Measurements from ENCODE around the gene COL4A3. TPM values are rescaled to one million over a fixed set of nuclear protein-coding genes. Genes with fewer than 3 reads are reported as not detected.

Gene COL4A3
- polyA plus RNA-seq, 1 donor (not counting 4 experiments of a cell fraction or from before 2014, with no cell fraction given): not detected

GRCh38 chr2:227292314-227292713 is 127.9 kb downstream of the COL4A3 start:
- H3K9me3 ChIP-seq (ENCODE audit: control insufficient read depth, low read depth, low read length): no peaks in the 10 kb centered on the region
- dilution Hi-C loops (cut with MboI; ENCODE audit: extremely low pct_ligation_motif_present, low sequenced_read_pairs): no loop called here
- H3K27me3 ChIP-seq (ENCODE audit: control insufficient read depth, extremely low read depth, insufficient read depth, low read length): no peaks in the 10 kb centered on the region
- H3K36me3 ChIP-seq (ENCODE audit: control insufficient read depth in 2 of 2, extremely low read depth in 1 of 2, insufficient read depth in 2 of 2, low read length in 2 of 2): no peaks in the 10 kb centered on the region
- H3K79me2 ChIP-seq (ENCODE audit: control insufficient read depth, insufficient read depth, low read length): no peaks in the 10 kb centered on the region
- no peak overlapping the region for H3K27ac ChIP-seq (ENCODE audit: control insufficient read depth, insufficient read depth, low read length)
- no peaks in the 10 kb centered on the region for H3K9me1 ChIP-seq (ENCODE audit: control insufficient read depth, extremely low read depth, insufficient read depth, low read length)
- no peak for FAIRE-seq
- H2AFZ ChIP-seq (ENCODE audit: control insufficient read depth, low read length): no peak overlapping the region
- no peak overlapping the region for H3K4me3 ChIP-seq (ENCODE audit: control insufficient read depth in 2 of 3, extremely low read depth in 1 of 3, insufficient read depth in 2 of 3, low read depth in 1 of 3, low read length in 3 of 3)
- DNase-seq (ENCODE audit: low read depth, low spot score): no peak
- H3K4me2 ChIP-seq (ENCODE audit: control insufficient read depth, extremely low read depth, insufficient read depth, low read depth, low read length): no peak overlapping the region
- H4K20me1 ChIP-seq (ENCODE audit: control insufficient read depth, extremely low read depth, insufficient read depth, low read length): no peaks in the 10 kb centered on the region
- H3K4me1 ChIP-seq (ENCODE audit: control insufficient read depth, extremely low read depth, insufficient read depth, low read length): no peaks in the 10 kb centered on the region
- TF ChIP-seq CTCF (optimal IDR thresholded peaks at IDR 0.05 in 1 of 3, IDR thresholded peaks at IDR 0.05 in 1 of 3, conservative IDR thresholded peaks at IDR 0.05 in 1 of 3; ENCODE audit: extremely low read depth in 1 of 3, insufficient read depth in 2 of 3, low read length in 3 of 3) (no peak), EZH2 (IDR thresholded peaks at IDR 0.05; ENCODE audit: low read length) (no peak)
- H3K9ac ChIP-seq (ENCODE audit: control insufficient read depth, extremely low read depth, insufficient read depth, low read length): no peak overlapping the region

- TF ChIP-seq CTCF (optimal IDR thresholded peaks at IDR 0.05 in 1 of 3, IDR thresholded peaks at IDR 0.05 in 1 of 3, conservative IDR thresholded peaks at IDR 0.05 in 1 of 3; ENCODE audit: extremely low read depth in 1 of 3, insufficient read depth in 2 of 3, low read length in 3 of 3) (no peak), EZH2 (IDR thresholded peaks at IDR 0.05; ENCODE audit: low read length) (no peak)
- Histone ChIP-seq H3K79me2 (ENCODE audit: control insufficient read depth, insufficient read depth, low read length) (no peaks in the 10 kb centered on the region), H3K9me1 (ENCODE audit: control insufficient read depth, extremely low read depth, insufficient read depth, low read length) (no peaks in the 10 kb centered on the region), H3K9ac (ENCODE audit: control insufficient read depth, extremely low read depth, insufficient read depth, low read length) (no peak overlapping the region), H3K27ac (ENCODE audit: control insufficient read depth, insufficient read depth, low read length) (no peak overlapping the region), H3K4me2 (ENCODE audit: control insufficient read depth, extremely low read depth, insufficient read depth, low read depth, low read length) (no peak overlapping the region), H3K4me1 (ENCODE audit: control insufficient read depth, extremely low read depth, insufficient read depth, low read length) (no peaks in the 10 kb centered on the region), H2AFZ (ENCODE audit: control insufficient read depth, low read length) (no peak overlapping the region), H3K27me3 (ENCODE audit: control insufficient read depth, extremely low read depth, insufficient read depth, low read length) (no peaks in the 10 kb centered on the region), H4K20me1 (ENCODE audit: control insufficient read depth, extremely low read depth, insufficient read depth, low read length) (no peaks in the 10 kb centered on the region), H3K36me3 (ENCODE audit: control insufficient read depth in 2 of 2, extremely low read depth in 1 of 2, insufficient read depth in 2 of 2, low read length in 2 of 2) (no peaks in the 10 kb centered on the region), H3K9me3 (ENCODE audit: control insufficient read depth, low read depth, low read length) (no peaks in the 10 kb centered on the region), H3K4me3 (ENCODE audit: control insufficient read depth in 2 of 3, extremely low read depth in 1 of 3, insufficient read depth in 2 of 3, low read depth in 1 of 3, low read length in 3 of 3) (no peak overlapping the region)
- FAIRE-seq: no peak
- dilution Hi-C loops (cut with MboI; ENCODE audit: extremely low pct_ligation_motif_present, low sequenced_read_pairs): no loop called here
- no peak for DNase-seq (ENCODE audit: low read depth, low spot score)
These were observed 129.1 kb downstream of the COL4A3 start for GRCh38 chr2:227293531-227293930.

All from keratinocyte (primary cell).